ENCODE measurements around the gene PPIL1. TPM values are rescaled to one million over a fixed set of nuclear protein-coding genes. Genes with fewer than 3 reads are reported as not detected.

The PPIL1 gene
- total RNA-seq, 2 donors from 2014 or later = 12.0 to 12.9 TPM

DNA sequence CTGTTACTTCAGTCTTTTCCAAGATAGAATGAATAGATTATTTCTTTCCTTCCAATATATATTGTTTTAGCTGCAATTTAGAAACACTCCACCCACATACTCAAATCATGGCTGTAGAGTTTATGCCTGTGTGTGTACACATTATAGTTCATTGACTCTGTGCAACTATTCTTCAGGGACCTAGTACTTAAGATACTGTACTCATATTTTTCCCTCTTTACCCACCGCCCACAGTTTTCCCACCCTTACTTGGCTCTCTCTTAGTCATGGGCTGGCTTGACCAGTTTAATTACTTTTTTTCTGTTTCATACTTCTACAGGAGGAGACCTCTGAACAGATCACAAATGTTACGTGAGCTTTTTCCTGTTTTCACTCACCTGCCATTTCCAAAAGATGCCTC lies 41.5 kb upstream of the PPIL1 start:
- Histone ChIP-seq H3K27me3 (replicated peaks; ENCODE audit: insufficient read depth) (no peaks in the 10 kb centered on the region), H3K4me3 (no peak overlapping the region), H3K36me3 (peaks cover 25% of the 10 kb centered on the region), H3K4me1 (ENCODE audit: control insufficient read depth in 1 of 2, low read depth in 2 of 2) (peaks cover 22 to 47% of the 10 kb centered on the region in 2 donors), H3K27ac (peak overlapping the region; percentile 71 to 80), H3K9me3 (no peaks in the 10 kb centered on the region)
- TF ChIP-seq, protein P1, sequence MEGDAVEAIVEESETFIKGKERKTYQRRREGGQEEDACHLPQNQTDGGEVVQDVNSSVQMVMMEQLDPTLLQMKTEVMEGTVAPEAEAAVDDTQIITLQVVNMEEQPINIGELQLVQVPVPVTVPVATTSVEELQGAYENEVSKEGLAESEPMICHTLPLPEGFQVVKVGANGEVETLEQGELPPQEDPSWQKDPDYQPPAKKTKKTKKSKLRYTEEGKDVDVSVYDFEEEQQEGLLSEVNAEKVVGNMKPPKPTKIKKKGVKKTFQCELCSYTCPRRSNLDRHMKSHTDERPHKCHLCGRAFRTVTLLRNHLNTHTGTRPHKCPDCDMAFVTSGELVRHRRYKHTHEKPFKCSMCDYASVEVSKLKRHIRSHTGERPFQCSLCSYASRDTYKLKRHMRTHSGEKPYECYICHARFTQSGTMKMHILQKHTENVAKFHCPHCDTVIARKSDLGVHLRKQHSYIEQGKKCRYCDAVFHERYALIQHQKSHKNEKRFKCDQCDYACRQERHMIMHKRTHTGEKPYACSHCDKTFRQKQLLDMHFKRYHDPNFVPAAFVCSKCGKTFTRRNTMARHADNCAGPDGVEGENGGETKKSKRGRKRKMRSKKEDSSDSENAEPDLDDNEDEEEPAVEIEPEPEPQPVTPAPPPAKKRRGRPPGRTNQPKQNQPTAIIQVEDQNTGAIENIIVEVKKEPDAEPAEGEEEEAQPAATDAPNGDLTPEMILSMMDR (IDR thresholded peaks at IDR 0.05) = no peak
- DNase-seq (ENCODE audit: low spot score) (no peak), ATAC-seq (ENCODE audit: insufficient number of reproducible peaks, low FRiP score, low read depth) (no peak)

DNA sequence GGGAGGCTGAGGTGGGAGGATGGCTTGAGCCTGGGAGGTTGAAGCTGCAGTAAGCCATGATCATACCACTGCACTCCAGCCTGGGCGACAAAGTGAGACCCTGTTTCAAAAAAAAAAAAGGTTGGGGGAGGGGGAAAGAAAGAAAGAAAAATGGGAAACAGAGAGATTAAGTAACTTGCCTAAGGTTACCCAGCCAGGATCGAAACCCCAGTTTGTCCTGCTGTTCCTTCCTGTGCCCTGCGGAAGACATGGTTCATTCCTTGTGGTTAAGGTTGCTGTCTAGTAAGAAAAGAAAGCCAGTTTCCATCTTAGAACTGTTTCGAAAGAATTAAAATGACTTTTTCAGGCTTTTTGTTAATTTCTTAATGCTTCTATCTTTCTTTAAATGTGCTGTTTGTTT lies 41.0 kb upstream of the PPIL1 start:
- Histone ChIP-seq H3K36me3 (peaks cover 25% of the 10 kb centered on the region), H3K9me3 (no peaks in the 10 kb centered on the region), H3K27ac (peak overlapping the region in 1 of 2 donors; percentile 25), H3K4me3 (no peak overlapping the region), H3K4me1 (ENCODE audit: control insufficient read depth in 1 of 2, low read depth in 2 of 2) (peaks cover 22 to 47% of the 10 kb centered on the region in 2 donors), H3K27me3 (replicated peaks; ENCODE audit: insufficient read depth) (no peaks in the 10 kb centered on the region)
- DNase-seq (ENCODE audit: low spot score) (no peak), ATAC-seq (ENCODE audit: insufficient number of reproducible peaks, low FRiP score, low read depth) (no peak)
- TF ChIP-seq, protein P1 (IDR thresholded peaks at IDR 0.05) = no peak

DNA sequence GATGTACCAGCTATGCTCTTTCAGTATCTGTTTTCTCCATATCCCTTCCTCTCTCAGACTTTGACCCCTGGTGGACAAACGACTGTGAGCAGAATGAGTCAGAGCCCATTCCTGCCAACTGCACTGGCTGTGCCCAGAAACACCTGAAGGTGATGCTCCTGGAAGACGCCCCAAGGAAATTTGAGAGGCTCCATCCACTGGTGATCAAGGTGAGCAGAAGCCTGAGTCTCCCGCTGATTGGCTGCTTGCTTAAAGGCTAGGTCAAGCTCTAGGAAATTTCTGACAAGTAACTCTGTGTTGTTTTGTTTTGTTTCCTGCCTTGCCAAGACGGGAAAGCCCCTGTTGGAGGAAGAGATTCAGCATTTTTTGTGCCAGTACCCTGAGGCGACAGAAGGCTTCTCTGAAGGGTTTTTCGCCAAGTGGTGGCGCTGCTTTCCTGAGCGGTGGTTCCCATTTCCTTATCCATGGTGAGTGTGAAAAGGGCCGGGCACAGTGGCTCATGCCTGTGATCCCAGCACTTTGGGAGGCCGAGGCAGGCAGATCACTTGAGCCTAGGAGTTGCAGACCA lies 39.7 kb upstream of the PPIL1 start:
- TF ChIP-seq, protein P1 (IDR thresholded peaks at IDR 0.05) = peak; percentile 25
- DNase-seq (ENCODE audit: low spot score) (no peak), ATAC-seq (ENCODE audit: insufficient number of reproducible peaks, low FRiP score, low read depth) (no peak)
- Histone ChIP-seq H3K36me3 (peaks cover 21% of the 10 kb centered on the region), H3K27ac (no peak overlapping the region), H3K4me3 (no peak overlapping the region), H3K9me3 (no peaks in the 10 kb centered on the region), H3K27me3 (replicated peaks; ENCODE audit: insufficient read depth) (no peaks in the 10 kb centered on the region), H3K4me1 (ENCODE audit: control insufficient read depth in 1 of 2, low read depth in 2 of 2) (peaks cover 20 to 36% of the 10 kb centered on the region in 2 donors)

DNA sequence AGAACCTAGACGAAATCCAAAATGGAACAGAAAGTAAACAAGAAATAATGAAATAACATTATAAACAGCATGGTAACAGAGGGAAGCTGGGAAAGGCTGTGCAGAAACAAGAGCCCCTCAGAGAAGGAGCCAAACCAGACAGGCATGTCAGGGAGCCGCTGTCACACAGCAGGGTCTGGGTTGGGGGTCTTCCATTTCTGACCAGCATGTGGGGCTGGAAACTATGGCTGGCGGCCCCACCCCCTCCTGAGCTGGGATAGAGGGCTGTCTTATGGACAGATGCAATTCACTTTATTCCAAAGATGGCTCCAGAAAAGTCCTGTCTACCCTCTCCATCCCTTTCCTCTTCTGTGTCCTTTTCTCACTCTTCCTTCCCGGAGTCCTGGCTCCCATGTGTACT lies 38.5 kb upstream of the PPIL1 start:
- no peak for ATAC-seq (ENCODE audit: insufficient number of reproducible peaks, low FRiP score, low read depth)
- Histone ChIP-seq H3K9me3 (no peaks in the 10 kb centered on the region), H3K27ac (no peak overlapping the region), H3K4me3 (no peak overlapping the region), H3K4me1 (ENCODE audit: control insufficient read depth in 1 of 2, low read depth in 2 of 2) (peaks cover 11 to 25% of the 10 kb centered on the region in 2 donors), H3K36me3 (peaks cover 21% of the 10 kb centered on the region), H3K27me3 (replicated peaks; ENCODE audit: insufficient read depth) (no peaks in the 10 kb centered on the region)
- DNase-seq (ENCODE audit: low spot score) = no peak
- TF ChIP-seq, protein P1 (IDR thresholded peaks at IDR 0.05) = no peak

DNA sequence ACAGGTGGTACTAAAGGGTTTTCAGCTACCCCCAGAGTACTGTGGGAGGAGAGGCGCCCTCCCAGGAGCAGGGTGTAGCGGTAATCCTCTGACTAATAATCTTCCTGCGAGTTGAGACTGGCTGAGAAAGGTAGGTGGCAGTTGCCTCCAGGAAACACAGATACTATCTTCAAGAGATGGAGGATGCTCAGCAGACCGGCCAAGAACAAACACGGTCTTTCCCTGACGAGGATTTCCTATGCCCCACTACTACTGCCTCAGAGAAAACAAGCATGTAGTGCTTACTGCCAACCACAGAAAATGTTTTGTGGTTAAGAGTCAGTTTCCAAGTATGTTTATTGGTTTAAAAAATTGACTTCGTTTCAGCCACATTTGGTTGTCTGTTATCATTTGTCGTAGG lies 38.0 kb upstream of the PPIL1 start:
- ATAC-seq (ENCODE audit: insufficient number of reproducible peaks, low FRiP score, low read depth) (no peak), DNase-seq (ENCODE audit: low spot score) (no peak)
- Histone ChIP-seq H3K9me3 (no peaks in the 10 kb centered on the region), H3K36me3 (peaks cover 21% of the 10 kb centered on the region), H3K4me1 (ENCODE audit: control insufficient read depth in 1 of 2, low read depth in 2 of 2) (peaks cover 13 to 25% of the 10 kb centered on the region in 2 donors), H3K27me3 (replicated peaks; ENCODE audit: insufficient read depth) (no peaks in the 10 kb centered on the region), H3K27ac (no peak overlapping the region), H3K4me3 (no peak overlapping the region)
- TF ChIP-seq, protein P1 (IDR thresholded peaks at IDR 0.05) = no peak
